ENCODE data around the gene ZMYND19.

The ZMYND19 gene

GRCh38 chr9:137619240-137620047 lies 29.1 kb upstream of the ZMYND19 start:
- Histone ChIP-seq H3K9ac (ENCODE audit: low read length) (peak overlapping the region; percentile 70), H3K79me2 (ENCODE audit: insufficient read depth, low read length) (peaks cover 61% of the 10 kb centered on the region), H3K4me2 (ENCODE audit: low read depth, low read length, poor library complexity, severe bottlenecking) (peak overlapping the region; percentile 69), H3K27me3 (ENCODE audit: low read length) (no peaks in the 10 kb centered on the region), H3F3A (ENCODE audit: insufficient read depth) (peaks cover 6% of the 10 kb centered on the region; the same call in 1 of the 2 replicates), H3K9me3 (ENCODE audit: insufficient read depth, low read length) (no peaks in the 10 kb centered on the region), H3K27ac (ENCODE audit: low read depth, low read length) (peak overlapping the region; percentile 53), H4K20me1 (ENCODE audit: low read depth, low read length) (peaks cover 3% of the 10 kb centered on the region; the same call in 1 of the 2 replicates), H3K36me3 (ENCODE audit: low read length) (no peaks in the 10 kb centered on the region), H3K4me3 (ENCODE audit: insufficient read depth, low read length, poor library complexity, severe bottlenecking) (peak overlapping the region; percentile 78), H2AFZ (ENCODE audit: low read depth, low read length, severe bottlenecking) (peak overlapping the region; percentile 3), H3K9me2 (replicated peaks; ENCODE audit: insufficient read depth, low read length) (no peaks in the 10 kb centered on the region)
- TF ChIP-seq CTCF (IDR thresholded peaks at IDR 0.05; ENCODE audit: insufficient read depth, low read length, poor library complexity, severe bottlenecking) (no peak), EZH2phosphoT487 (conservative IDR thresholded peaks at IDR 0.05; ENCODE audit: low read length) (no peak)

- H2AFZ ChIP-seq (ENCODE audit: low read depth, low read length, severe bottlenecking) = peak within 1 kb of the TSS; percentile 62
- H4K20me1 ChIP-seq (ENCODE audit: low read depth, low read length) = peaks cover 3% of the 10 kb centered on the region; the same call in 1 of the 2 replicates
- H3K27ac ChIP-seq (ENCODE audit: low read depth, low read length) = peak within 1 kb of the TSS; percentile 77
- H3K9me3 ChIP-seq (ENCODE audit: insufficient read depth, low read length) = no peaks in the 10 kb centered on the region
- peaks cover 6% of the 10 kb centered on the region; the same call in 1 of the 2 replicates for H3F3A ChIP-seq (ENCODE audit: insufficient read depth)
- H3K4me3 ChIP-seq (ENCODE audit: insufficient read depth, low read length, poor library complexity, severe bottlenecking) = peak within 1 kb of the TSS; percentile 94
- no peaks in the 10 kb centered on the region for H3K9me2 ChIP-seq (replicated peaks; ENCODE audit: insufficient read depth, low read length)
- H3K27me3 ChIP-seq (ENCODE audit: low read length) = no peaks in the 10 kb centered on the region
- peak within 1 kb of the TSS; percentile 100 for H3K9ac ChIP-seq (ENCODE audit: low read length)
- no peak for TF ChIP-seq EZH2phosphoT487 (conservative IDR thresholded peaks at IDR 0.05; ENCODE audit: low read length)
- no peak for TF ChIP-seq CTCF (IDR thresholded peaks at IDR 0.05; ENCODE audit: insufficient read depth, low read length, poor library complexity, severe bottlenecking)
- H3K79me2 ChIP-seq (ENCODE audit: insufficient read depth, low read length) = peaks cover 50% of the 10 kb centered on the region
- no peaks in the 10 kb centered on the region for H3K36me3 ChIP-seq (ENCODE audit: low read length)
- H3K4me2 ChIP-seq (ENCODE audit: low read depth, low read length, poor library complexity, severe bottlenecking) = peak within 1 kb of the TSS; percentile 88
Measured at GRCh38 chr9:137618105-137619067, 28.1 kb upstream of the ZMYND19 start, which contains the start of gene EHMT1. Gene EHMT1 (plus strand): TSS chr9:137619005. CDS start chr9:137619029, 24 bp downstream.

GRCh38 chr9:137615387-137615871 lies 25.1 kb upstream of the ZMYND19 start:
- H4K20me1 ChIP-seq (ENCODE audit: low read depth, low read length) = no peaks in the 10 kb centered on the region; the same call in 1 of the 2 replicates
- H3K27me3 ChIP-seq (ENCODE audit: low read length) = no peaks in the 10 kb centered on the region
- H3K79me2 ChIP-seq (ENCODE audit: insufficient read depth, low read length) = peaks cover 25% of the 10 kb centered on the region
- H3K9ac ChIP-seq (ENCODE audit: low read length) = no peak overlapping the region
- H3K27ac ChIP-seq (ENCODE audit: low read depth, low read length) = no peak overlapping the region
- no peak overlapping the region for H2AFZ ChIP-seq (ENCODE audit: low read depth, low read length, severe bottlenecking)
- TF ChIP-seq CTCF (IDR thresholded peaks at IDR 0.05; ENCODE audit: insufficient read depth, low read length, poor library complexity, severe bottlenecking) (no peak), EZH2phosphoT487 (conservative IDR thresholded peaks at IDR 0.05; ENCODE audit: low read length) (no peak)
- H3K9me3 ChIP-seq (ENCODE audit: insufficient read depth, low read length) = no peaks in the 10 kb centered on the region
- no peak overlapping the region for H3K4me2 ChIP-seq (ENCODE audit: low read depth, low read length, poor library complexity, severe bottlenecking)
- no peaks in the 10 kb centered on the region for H3K9me2 ChIP-seq (replicated peaks; ENCODE audit: insufficient read depth, low read length)
- no peak overlapping the region for H3K4me3 ChIP-seq (ENCODE audit: insufficient read depth, low read length, poor library complexity, severe bottlenecking)
- peaks cover 2% of the 10 kb centered on the region; the same call in 1 of the 2 replicates for H3F3A ChIP-seq (ENCODE audit: insufficient read depth)
- no peaks in the 10 kb centered on the region for H3K36me3 ChIP-seq (ENCODE audit: low read length)
